Endothelial cell (in vitro differentiated cells): ENCODE measurements around the gene PKIB. TPM values are rescaled to one million over a fixed set of nuclear protein-coding genes. Genes with fewer than 3 reads are reported as not detected.

Experiments
- DNase-seq: peaks from one replicate; pipeline ENCODE4 v3.0.0; 2021; ENCODE audit warnings: low spot score
- H3K27ac Mint-ChIP-seq: one replicate; pipeline ENCODE4 v1.8.0; 2021; ENCODE audit warnings: mixed read lengths, inconsistent platforms; ENCODE audit not compliant: unreplicated experiment
- H3K27me3 Mint-ChIP-seq: one replicate; pipeline ENCODE4 v1.8.0; 2021; ENCODE audit warnings: mild to moderate bottlenecking, moderate library complexity, mixed read lengths, inconsistent platforms; ENCODE audit not compliant: unreplicated experiment
- H3K36me3 Mint-ChIP-seq: one replicate; pipeline ENCODE4 v1.8.0; 2021; ENCODE audit warnings: mild to moderate bottlenecking, low read depth, mixed read lengths, inconsistent platforms; ENCODE audit not compliant: unreplicated experiment
- H3K4me1 Mint-ChIP-seq: one replicate; pipeline ENCODE4 v1.8.0; 2021; ENCODE audit warnings: mild to moderate bottlenecking, mixed read lengths, inconsistent platforms; ENCODE audit not compliant: unreplicated experiment
- H3K4me3 Mint-ChIP-seq: one replicate; pipeline ENCODE4 v1.8.0; 2021; ENCODE audit warnings: mild to moderate bottlenecking, mixed read lengths, inconsistent platforms; ENCODE audit not compliant: unreplicated experiment
- H3K9me3 Mint-ChIP-seq: one replicate; pipeline ENCODE4 v1.8.0; 2021; ENCODE audit warnings: mixed read lengths, inconsistent platforms; ENCODE audit not compliant: unreplicated experiment
- total RNA-seq: library from RNA; stranded (reverse); fragmentation: NEBNext Ultra II Directional; extraction: Animal tissue kit (Norgen Biotek cat#: 25700); gene quantifications from one replicate; pipeline ENCODE4 v1.2.1, GENCODE V29; 2021; ENCODE audit not compliant: unreplicated experiment
- TF ChIP-seq, protein P1 (sequence below): fragments of 200-600 bp; sonication (generic); IDR thresholded peaks from one replicate; pipeline ENCODE4 v1.5.0; 2021; ENCODE audit warnings: antibody characterized with exemption; ENCODE audit not compliant: unreplicated experiment

PKIB gene
- total RNA-seq, 1 donor from 2014 or later = 38.5 TPM

DNA sequence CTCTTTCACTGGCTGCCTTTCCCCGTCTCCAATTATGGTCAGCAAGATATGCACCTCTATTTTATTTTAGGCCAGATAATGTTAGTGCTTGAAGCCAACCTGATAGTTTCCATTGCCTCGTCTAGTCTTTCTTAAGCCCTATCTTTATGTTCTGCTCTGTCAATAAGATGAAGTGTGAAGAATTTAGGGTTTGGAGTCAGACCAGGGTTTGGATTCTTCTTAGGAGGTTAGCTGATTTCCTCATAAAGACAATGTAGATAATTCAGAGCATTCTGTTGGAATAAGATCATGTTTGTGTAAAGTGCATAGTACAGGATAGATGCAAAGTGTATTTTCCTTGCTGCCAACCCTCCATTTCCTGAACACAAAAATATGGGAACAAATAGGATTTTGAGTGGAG lies 43.8 kb downstream of the PKIB start:
- H3K27me3 Mint-ChIP-seq = peaks cover 2% of the 10 kb centered on the region
- no peaks in the 10 kb centered on the region for H3K9me3 Mint-ChIP-seq
- peaks cover 10% of the 10 kb centered on the region for H3K4me1 Mint-ChIP-seq
- H3K27ac Mint-ChIP-seq = no peak overlapping the region
- H3K36me3 Mint-ChIP-seq = no peaks in the 10 kb centered on the region
- no peak overlapping the region for H3K4me3 Mint-ChIP-seq
- no peak for DNase-seq
- TF ChIP-seq, protein P1, sequence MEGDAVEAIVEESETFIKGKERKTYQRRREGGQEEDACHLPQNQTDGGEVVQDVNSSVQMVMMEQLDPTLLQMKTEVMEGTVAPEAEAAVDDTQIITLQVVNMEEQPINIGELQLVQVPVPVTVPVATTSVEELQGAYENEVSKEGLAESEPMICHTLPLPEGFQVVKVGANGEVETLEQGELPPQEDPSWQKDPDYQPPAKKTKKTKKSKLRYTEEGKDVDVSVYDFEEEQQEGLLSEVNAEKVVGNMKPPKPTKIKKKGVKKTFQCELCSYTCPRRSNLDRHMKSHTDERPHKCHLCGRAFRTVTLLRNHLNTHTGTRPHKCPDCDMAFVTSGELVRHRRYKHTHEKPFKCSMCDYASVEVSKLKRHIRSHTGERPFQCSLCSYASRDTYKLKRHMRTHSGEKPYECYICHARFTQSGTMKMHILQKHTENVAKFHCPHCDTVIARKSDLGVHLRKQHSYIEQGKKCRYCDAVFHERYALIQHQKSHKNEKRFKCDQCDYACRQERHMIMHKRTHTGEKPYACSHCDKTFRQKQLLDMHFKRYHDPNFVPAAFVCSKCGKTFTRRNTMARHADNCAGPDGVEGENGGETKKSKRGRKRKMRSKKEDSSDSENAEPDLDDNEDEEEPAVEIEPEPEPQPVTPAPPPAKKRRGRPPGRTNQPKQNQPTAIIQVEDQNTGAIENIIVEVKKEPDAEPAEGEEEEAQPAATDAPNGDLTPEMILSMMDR = no peak

DNA sequence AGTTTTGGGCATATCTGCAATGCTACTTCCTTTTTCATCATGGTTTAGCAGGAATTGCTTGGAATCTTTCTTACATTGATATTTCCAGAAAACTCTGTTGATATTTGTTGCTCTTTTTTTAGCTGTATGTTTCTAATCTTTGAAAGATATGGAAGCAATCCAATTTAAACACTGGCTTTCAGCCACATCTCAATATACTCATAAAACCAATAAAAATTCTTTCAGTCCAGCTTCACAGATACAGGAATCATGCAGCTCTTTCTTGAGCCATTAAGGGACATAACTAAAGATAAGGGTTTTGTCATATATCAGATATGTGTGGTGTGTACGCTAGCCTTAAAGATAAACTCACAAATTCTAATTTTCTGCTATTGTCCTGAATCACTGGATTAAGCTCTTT lies 47.4 kb downstream of the PKIB start:
- H3K4me1 Mint-ChIP-seq = peaks cover 5% of the 10 kb centered on the region
- no peak for DNase-seq
- H3K27ac Mint-ChIP-seq = no peak overlapping the region
- TF ChIP-seq, protein P1 = no peak
- peaks cover 2% of the 10 kb centered on the region for H3K27me3 Mint-ChIP-seq
- H3K4me3 Mint-ChIP-seq = no peak overlapping the region
- no peaks in the 10 kb centered on the region for H3K9me3 Mint-ChIP-seq
- no peaks in the 10 kb centered on the region for H3K36me3 Mint-ChIP-seq

- DNase-seq = no peak
- Mint-ChIP-seq H3K4me3 (no peak overlapping the region), H3K36me3 (no peaks in the 10 kb centered on the region), H3K27me3 (no peaks in the 10 kb centered on the region), H3K9me3 (no peaks in the 10 kb centered on the region), H3K27ac (no peak overlapping the region), H3K4me1 (peaks cover 1% of the 10 kb centered on the region)
- TF ChIP-seq, protein P1 = no peak
Observed at GRCh38 chr6:122660296-122660695, 50.1 kb downstream of the PKIB start.

GRCh38 chr6:122663981-122664380 lies 53.8 kb downstream of the PKIB start:
- TF ChIP-seq, protein P1 = no peak
- no peaks in the 10 kb centered on the region for H3K9me3 Mint-ChIP-seq
- H3K27ac Mint-ChIP-seq = no peak overlapping the region
- H3K36me3 Mint-ChIP-seq = peaks cover 3% of the 10 kb centered on the region
- H3K27me3 Mint-ChIP-seq = no peaks in the 10 kb centered on the region
- no peak overlapping the region for H3K4me3 Mint-ChIP-seq
- H3K4me1 Mint-ChIP-seq = peaks cover 9% of the 10 kb centered on the region
- no peak for DNase-seq

DNA sequence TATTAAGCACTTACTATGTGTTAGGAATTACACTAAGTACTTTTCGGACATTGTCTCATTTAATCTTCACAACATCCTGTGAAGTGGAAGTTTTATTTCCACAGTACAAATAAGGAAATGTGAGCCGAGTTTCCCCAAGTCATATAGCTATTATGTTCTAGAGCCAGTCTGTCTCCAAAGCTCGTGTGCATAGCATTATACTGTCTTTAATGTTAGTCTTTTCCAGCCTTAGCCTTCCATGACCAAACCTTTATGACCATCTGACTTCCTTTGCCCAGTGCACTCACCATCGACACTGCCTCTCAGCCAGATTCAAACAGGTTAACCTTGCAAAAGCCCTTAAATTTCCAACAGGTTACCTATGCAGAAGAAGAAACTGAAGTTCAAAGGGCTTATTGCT lies 55.7 kb downstream of the PKIB start:
- H3K4me3 Mint-ChIP-seq = no peak overlapping the region
- peaks cover 3% of the 10 kb centered on the region for H3K36me3 Mint-ChIP-seq

More for the DNA sequence above, 55.7 kb downstream of the PKIB start:
- Mint-ChIP-seq H3K27ac (no peak overlapping the region), H3K4me1 (peaks cover 9% of the 10 kb centered on the region), H3K27me3 (no peaks in the 10 kb centered on the region), H3K9me3 (no peaks in the 10 kb centered on the region)
- TF ChIP-seq, protein P1 = no peak
- DNase-seq = no peak
